AG09309 (cell line): ENCODE data around the gene OGFOD3.
"Not testable (repeated sequence)": the region's sequence is repeated elsewhere in the genome, so short reads cannot be mapped to it uniquely, and the experiment has no call there.

Experiments
- DNase-seq: peaks from one replicate; pipeline ENCODE4 v3.0.0-alpha.2; 2010; ENCODE audit warnings: low read depth
- H3K4me3 ChIP-seq: 2 replicates; pipeline ENCODE4 v1.5.1; 2011; ENCODE audit warnings: mild to moderate bottlenecking, low read depth, low read length, moderate library complexity; ENCODE audit not compliant: control insufficient read depth
- CTCF ChIP-seq: IDR thresholded peaks from 2 replicates; pipeline ENCODE4 v1.5.1; 2011; ENCODE audit warnings: mild to moderate bottlenecking, low read depth, low read length, inconsistent platforms; ENCODE audit not compliant: insufficient read depth, control insufficient read depth; ENCODE audit errors: missing control alignments

Gene OGFOD3

DNA sequence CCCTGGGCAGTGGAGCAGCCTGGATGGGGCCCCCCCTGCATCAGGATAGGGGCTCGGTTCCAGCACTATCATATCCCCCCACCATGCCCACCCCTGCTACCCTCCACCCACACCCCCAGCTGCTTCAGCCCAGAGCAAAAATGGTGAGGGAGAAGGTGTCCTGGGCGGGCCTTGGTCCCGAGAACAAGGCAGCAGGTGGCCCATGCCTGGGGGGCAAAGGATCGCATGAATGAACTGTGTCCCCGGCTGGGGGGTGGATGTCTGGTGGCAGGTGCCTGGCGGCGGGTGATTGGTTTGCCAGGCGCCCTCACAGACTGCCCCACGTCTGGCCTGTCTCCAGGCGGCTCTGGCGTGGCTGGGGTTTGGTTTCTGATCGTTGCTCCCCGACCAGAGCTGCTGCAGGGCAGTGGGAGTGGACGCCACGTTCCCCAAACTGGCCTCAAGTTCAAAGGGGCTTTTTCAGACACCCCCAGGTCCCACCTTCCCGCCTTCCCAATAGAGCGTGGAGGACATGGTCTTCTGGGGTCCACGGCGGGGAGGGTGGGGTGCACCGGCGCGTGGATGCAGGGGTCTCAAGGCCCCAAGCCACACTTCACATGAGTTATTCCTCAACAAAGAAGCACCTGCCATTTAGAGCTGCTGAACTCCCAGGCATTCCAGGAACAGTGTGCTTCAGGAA lies 34.2 kb downstream of the OGFOD3 start:
- H3K4me3 ChIP-seq, result no peak overlapping the region
- TF ChIP-seq CTCF, result no peak
- no peak for DNase-seq

DNA sequence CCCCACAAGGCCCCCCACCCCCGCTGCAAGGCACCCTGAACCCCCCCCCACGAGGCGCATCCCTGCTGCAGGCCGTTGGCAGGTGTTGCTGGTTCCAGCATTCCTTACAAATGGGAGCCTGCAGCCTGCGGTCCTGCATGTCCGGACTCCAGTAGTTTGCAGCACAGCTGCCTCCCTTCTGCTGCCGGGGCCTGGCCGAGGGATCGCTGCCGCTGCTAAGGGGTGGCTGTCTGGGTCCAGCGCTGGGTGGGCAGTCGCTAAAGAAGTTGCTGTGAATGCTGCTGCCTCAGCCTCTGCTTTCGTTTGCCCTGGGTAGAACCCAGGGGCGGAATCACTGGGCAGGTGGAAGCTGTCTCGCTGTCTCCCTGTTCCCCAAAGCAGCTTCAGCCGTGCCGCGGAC lies 35.0 kb downstream of the OGFOD3 start:
- DNase-seq, result no peak
- no peak overlapping the region for H3K4me3 ChIP-seq
- no peak for TF ChIP-seq CTCF

DNA sequence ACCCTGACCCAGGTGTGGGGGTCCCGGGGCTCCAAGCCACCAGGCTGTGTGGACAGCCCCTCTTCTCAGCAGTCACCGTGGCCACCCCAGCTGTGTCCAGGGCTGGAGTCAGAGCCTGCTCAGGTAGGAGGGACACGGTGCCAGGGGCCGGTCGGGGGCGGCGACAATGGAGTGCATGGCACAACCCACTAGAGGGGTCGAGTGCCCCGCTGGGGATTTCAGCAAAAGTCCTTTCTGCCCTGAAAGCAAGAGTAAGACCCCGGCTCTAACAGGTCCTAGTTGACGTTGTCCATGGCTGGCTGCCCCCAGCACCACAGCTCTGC lies 35.5 kb downstream of the OGFOD3 start:
- TF ChIP-seq CTCF, result no peak
- DNase-seq, result no peak

DNA sequence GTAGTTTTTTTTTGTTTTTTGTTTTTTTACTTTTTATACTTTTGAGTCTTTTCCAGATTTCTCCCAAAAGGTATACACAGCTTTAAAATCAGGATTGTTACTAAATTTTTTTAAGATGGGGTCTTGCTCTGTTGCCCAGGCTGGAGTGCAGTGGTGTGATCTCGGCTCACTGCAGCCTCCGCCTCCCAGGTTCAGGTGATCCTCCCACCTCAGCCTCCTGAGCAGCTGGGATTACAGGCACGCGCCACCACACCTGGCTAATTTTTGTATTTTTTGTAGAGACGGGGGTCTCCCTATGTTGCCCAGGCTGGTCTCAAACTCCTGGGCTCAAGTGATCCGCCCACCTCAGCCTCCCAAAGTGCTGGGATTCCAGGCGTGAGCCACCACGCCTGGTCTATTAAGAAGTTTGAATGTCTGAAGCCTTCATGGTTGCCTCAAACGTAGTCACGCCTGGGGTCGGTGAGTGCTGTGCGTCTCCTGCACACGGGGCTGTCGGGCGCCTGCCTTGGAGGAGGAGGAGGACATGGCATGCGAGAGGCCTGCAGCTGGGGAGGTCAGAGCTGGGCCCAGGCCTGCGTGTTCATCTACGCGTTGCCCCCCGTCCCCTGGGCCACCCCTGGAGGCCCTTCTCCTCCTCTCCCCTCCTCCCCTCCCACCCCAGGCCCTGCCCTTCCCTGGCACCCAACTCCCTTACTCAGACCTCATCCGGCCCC lies 36.0 kb downstream of the OGFOD3 start:
- not testable (repeated sequence) for H3K4me3 ChIP-seq, DNase-seq

More for the DNA sequence above, 35.5 kb downstream of the OGFOD3 start:
- H3K4me3 ChIP-seq, result no peak overlapping the region

DNA sequence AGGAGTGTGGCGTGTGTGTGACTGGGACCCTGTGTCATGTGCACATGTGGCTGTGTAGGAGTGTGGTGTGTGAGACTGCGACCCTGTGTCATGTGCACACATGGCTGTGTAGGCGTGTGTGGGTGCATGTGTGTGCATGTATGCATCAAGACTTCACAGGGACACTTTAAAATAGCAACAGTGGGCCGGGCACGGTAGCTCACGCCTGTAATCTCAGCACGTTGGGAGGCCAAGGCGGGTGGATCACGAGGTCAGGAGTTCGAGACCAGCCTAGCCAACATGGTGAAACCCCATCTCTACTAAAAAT lies 36.7 kb downstream of the OGFOD3 start:
- H3K4me3 ChIP-seq, DNase-seq: not testable (repeated sequence)

GRCh38 chr17:82380860-82381702 lies 37.3 kb downstream of the OGFOD3 start:
- no peak for TF ChIP-seq CTCF
- DNase-seq, result no peak
- H3K4me3 ChIP-seq, result peak overlapping the region; percentile 21

DNA sequence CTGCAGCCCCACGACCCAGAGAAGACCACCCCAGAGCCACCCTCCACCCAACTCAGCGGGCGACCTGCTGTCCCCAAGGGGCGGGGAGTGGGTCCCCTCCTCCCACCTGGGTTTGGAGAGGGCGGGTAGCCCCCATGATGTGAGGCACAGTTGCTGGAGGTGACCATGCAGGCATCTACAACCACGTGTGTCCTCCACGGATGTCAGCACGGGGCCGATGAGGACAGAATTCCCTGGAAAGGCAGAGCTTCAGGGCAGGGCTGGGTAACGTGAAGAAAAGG lies 39.7 kb downstream of the OGFOD3 start:
- no peak for TF ChIP-seq CTCF
- DNase-seq, result no peak
- H3K4me3 ChIP-seq, result no peak overlapping the region
